PFSK-1 (cell line): Measurements from ENCODE around the gene SHOC1.

Experiments
- FOXP2 ChIP-seq: optimal IDR thresholded peaks from 2 replicates; pipeline ENCODE3; 2011; ENCODE audit warnings: borderline replicate concordance, control low read depth, inconsistent platforms; ENCODE audit not compliant: insufficient read depth; ENCODE audit errors: extremely low read length, extremely low read depth
- POLR2AphosphoS5 ChIP-seq: IDR thresholded peaks from 2 replicates; pipeline ENCODE4 v1.6.1; 2012; ENCODE audit warnings: low read depth, mild to moderate bottlenecking, control low read depth, low read length, moderate library complexity
- SIN3A ChIP-seq: IDR thresholded peaks from 2 replicates; pipeline ENCODE4 v1.6.1; 2012; ENCODE audit warnings: mild to moderate bottlenecking, low read length, moderate library complexity, borderline replicate concordance; ENCODE audit not compliant: insufficient read depth
- TAF1 ChIP-seq: IDR thresholded peaks from 2 replicates; pipeline ENCODE4 v1.6.1; 2012; ENCODE audit warnings: low read length, control low read depth, borderline replicate concordance; ENCODE audit not compliant: insufficient read depth
- TF ChIP-seq, protein P1 (sequence below), 2 experiments: IDR thresholded peaks; 2 replicates each; pipeline versions ENCODE4 v1.6.1 to v1.8.0; 2011 to 2012; ENCODE audit warnings: low read depth in 2 of 2, low read length in 2 of 2, control low read depth in 1 of 2, inconsistent platforms in 1 of 2, mild to moderate bottlenecking in 1 of 2, moderate library complexity in 1 of 2; ENCODE audit not compliant: insufficient read depth in 1 of 2

SHOC1 gene

DNA sequence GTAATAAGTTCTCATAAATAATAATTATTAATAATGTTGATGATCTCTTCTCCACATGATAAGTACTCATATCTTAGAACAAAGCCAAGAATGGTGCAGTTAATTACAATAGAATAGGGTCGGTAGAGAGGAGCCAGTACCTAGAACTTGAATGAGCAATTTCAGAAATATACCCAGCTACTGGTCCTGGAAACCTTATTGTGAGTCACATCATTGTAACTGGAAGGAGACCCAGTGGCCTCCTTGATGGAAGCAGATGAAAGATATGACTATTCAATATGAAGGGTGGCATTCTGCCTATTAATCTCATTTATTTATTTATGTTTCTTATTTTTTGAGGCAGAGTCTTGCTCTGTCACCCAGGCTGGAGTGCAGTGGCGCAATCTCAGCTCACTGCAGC, 37.7 kb upstream of the SHOC1 start:
- TF ChIP-seq, protein P1, sequence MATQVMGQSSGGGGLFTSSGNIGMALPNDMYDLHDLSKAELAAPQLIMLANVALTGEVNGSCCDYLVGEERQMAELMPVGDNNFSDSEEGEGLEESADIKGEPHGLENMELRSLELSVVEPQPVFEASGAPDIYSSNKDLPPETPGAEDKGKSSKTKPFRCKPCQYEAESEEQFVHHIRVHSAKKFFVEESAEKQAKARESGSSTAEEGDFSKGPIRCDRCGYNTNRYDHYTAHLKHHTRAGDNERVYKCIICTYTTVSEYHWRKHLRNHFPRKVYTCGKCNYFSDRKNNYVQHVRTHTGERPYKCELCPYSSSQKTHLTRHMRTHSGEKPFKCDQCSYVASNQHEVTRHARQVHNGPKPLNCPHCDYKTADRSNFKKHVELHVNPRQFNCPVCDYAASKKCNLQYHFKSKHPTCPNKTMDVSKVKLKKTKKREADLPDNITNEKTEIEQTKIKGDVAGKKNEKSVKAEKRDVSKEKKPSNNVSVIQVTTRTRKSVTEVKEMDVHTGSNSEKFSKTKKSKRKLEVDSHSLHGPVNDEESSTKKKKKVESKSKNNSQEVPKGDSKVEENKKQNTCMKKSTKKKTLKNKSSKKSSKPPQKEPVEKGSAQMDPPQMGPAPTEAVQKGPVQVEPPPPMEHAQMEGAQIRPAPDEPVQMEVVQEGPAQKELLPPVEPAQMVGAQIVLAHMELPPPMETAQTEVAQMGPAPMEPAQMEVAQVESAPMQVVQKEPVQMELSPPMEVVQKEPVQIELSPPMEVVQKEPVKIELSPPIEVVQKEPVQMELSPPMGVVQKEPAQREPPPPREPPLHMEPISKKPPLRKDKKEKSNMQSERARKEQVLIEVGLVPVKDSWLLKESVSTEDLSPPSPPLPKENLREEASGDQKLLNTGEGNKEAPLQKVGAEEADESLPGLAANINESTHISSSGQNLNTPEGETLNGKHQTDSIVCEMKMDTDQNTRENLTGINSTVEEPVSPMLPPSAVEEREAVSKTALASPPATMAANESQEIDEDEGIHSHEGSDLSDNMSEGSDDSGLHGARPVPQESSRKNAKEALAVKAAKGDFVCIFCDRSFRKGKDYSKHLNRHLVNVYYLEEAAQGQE (IDR thresholded peaks at IDR 0.05; ENCODE audit: insufficient read depth in 1 of 2, low read depth in 2 of 2, low read length in 2 of 2) = no peak
- no peak for TF ChIP-seq SIN3A

DNA sequence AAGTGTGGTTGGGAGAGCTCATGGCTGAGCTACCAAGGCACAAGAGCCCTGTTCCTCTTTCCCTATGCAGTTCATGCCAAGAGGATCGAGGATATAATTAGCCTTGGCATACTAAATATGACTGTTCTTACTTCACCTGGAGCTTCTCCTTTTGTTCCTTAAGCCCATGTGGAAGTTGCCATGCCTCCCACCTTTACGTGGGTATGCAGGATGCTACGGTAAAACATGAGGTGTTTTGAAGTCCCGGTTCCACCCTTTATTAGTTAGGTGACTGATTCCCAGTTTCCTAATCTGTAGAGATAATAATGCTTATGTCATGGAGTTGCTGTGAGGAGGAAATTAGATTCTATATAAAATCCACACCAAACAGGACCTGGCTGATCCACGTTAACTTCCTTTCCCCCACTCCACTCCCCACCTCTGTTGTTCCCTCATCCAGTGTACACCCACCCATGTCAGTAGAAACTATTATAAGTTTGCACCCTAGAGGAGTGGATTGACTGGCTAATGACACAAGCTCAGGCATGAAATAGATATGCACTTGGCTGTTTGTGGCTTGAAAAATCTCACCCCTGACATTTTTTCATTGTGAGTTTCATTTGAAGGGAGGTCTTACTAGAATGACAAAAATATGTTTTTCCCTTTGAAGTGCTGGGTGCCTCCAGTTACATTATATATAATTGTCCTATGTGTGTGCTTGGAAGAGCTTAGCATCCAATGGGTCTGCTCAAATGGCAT, 36.8 kb upstream of the SHOC1 start:
- TF ChIP-seq, protein P1 (IDR thresholded peaks at IDR 0.05; ENCODE audit: insufficient read depth in 1 of 2, low read depth in 2 of 2, low read length in 2 of 2) = no peak
- TF ChIP-seq FOXP2 (no peak), TAF1 (no peak), SIN3A (no peak), POLR2AphosphoS5 (no peak)

DNA sequence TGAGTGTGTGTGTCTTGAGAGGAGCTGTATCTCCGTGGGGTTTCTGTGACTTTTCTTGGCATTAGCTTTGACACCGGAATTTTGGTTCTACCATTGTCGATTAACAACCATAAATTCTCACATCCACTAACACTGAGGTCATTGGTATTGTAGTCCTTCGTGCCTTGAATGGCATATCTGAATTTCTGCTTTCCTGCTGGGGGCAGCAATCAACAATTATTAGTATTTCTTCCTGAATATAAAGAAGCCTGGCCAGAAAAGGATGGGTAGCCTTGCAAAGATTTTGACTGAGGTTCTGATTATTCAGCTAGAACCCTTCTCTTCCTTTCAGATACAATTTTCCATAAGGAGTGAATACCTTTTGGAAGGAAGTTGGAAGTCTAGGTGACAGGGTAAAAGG, 33.5 kb upstream of the SHOC1 start:
- TF ChIP-seq FOXP2 (no peak), POLR2AphosphoS5 (no peak)

DNA sequence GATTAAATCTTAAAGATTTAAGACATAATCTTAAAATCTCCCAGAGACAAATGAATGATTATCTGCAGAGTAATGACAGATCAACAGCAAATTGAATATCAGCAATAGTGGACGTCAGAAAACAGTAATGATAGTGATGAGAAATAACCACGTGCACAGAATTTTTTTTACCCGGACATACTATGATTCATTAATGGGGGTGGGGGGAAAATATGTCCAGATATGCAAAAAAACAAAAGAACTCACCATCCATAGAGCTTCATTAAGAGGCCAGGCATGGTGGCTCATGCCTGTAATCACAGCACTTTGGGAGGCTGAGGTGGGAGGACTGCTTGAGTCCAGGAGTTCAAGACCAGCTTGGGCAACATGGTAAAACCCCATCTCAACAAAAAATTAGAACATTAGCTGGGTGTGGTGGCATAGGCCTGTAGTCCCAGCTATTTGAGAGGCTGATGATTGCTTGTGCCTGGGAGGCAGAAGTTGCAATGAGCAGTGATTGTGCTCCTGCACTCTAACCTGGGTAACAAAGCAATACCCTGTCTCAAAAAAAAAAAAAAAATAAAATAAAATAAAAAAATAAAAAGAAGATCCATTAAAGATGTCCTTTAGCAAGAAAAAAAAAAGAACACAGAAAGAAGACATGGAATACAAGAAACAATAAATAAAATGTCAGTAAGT, 30.9 kb upstream of the SHOC1 start:
- TF ChIP-seq, protein P1 (IDR thresholded peaks at IDR 0.05; ENCODE audit: insufficient read depth in 1 of 2, low read depth in 2 of 2, low read length in 2 of 2) = no peak
- TF ChIP-seq SIN3A (no peak), FOXP2 (no peak), TAF1 (no peak), POLR2AphosphoS5 (no peak)

DNA sequence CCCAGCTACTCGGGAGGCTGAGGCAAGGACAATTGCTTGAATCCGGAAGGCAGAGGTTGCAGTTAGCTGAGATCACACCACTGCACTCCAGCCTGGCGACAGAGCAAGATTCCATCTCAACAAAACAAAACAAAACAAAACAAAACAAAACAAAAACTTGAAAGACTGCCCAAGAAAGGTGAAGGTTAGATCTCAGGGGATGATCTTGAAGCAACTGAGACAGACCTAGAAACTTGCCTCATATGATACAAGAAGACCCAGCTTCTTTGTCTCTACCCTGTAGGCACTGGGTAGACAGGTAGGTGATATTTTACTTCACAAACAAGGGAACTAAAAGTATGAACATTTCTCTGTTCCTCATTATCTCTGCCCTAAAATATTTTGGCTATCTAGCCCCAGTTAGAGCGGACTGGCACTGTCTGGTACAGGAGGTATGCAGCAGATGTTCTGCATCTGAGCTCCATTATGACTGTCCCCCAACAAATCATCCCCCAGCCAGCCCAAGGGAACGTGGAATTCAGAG, 26.3 kb upstream of the SHOC1 start:
- TF ChIP-seq, protein P1 (IDR thresholded peaks at IDR 0.05; ENCODE audit: insufficient read depth in 1 of 2, low read depth in 2 of 2, low read length in 2 of 2) = no peak
- no peak for TF ChIP-seq FOXP2
- no peak for TF ChIP-seq TAF1
- TF ChIP-seq POLR2AphosphoS5 = no peak
- no peak for TF ChIP-seq SIN3A
